Measurements from ENCODE around the gene PHYHIPL. TPM values are rescaled to one million over a fixed set of nuclear protein-coding genes. Genes with fewer than 3 reads are reported as not detected.

The PHYHIPL gene
- total RNA-seq (under 1 TPM in 3 of 4 donors, not detected in 1; 0.11 to 0.29 (median 0.25) TPM), polyA plus RNA-seq (0.34 TPM)
- long read RNA-seq, donor 1, partial matches to known transcripts: 0 of 2 reads
- long read RNA-seq, donor 1, other reads (novel, unspliced or antisense): 2 of 2 reads
- long read RNA-seq, donor 2: 0 reads
- long read RNA-seq, donor 3: 0 reads
- long read RNA-seq, donor 4: 0 reads

DNA sequence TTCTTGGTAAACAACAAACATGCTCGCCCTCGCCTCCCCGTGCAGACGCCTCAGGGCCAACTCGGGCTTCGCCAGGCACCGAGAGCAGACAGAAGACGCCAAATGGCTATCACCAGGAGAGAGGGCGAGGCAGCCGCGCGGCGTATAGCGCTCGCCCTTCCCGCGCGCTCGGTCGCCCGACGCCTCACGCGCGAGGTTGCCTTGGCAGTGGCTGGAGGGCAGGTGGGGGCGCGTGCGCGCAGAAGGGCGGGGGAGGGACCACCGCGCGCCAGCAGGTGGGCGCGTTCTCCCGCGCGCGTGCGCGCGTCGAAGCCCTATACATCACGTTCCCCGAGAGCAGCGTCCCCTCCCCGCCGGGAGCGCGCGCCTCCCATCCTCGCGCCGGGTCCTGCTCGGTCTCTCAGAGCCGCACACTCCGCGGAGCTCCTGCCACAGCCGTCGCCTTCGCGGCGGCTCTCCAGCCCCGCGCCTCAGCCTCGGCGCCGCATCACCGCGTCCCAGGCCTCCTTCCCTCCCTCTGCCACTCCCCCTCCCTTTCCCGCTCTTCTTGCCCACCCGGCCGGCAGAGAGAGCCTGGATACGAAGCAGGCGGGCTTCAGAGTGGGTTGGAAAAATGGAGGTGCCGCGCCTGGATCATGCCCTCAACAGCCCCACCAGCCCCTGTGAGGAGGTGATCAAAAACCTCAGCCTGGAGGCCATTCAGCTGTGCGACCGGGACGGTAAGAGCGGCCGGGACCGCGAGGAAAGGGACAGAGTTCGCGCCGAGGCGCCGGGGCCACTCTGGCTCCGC lies at the start of gene PHYHIPL:
Gene PHYHIPL, plus strand, starts transcription at position 403 of the 790 bp plus-strand sequence. Its CDS starts 211 bp downstream, at position 614.
- peak in 2 of 3 donors; percentile 33 to 47 for DNase-seq
- Histone ChIP-seq H3K4me3 (ENCODE audit: low read length) (peak within 1 kb of the TSS; percentile 34), H3K27me3 (ENCODE audit: control insufficient read depth, insufficient read depth) (peaks cover 2% of the 10 kb centered on the region), H3K9me3 (ENCODE audit: control insufficient read depth, low read length) (no peaks in the 10 kb centered on the region), H3K4me1 (ENCODE audit: control insufficient read depth, insufficient read depth, low read length) (peaks cover 3% of the 10 kb centered on the region), H3K27ac (ENCODE audit: low read length) (no peak within 1 kb of the TSS)
- whole genome bisulfite sequencing: 2% methylated on average over 86 of the region's 90 CpGs
- intact Hi-C loops (cut with DNase I): loop anchor here in 3 of 4 donors (10.0 kb wide), 2 partner anchors 222 to 392 kb away; no protein-coding TSS in a partner anchor
- peak; percentile 51 to 57 for ATAC-seq

DNA sequence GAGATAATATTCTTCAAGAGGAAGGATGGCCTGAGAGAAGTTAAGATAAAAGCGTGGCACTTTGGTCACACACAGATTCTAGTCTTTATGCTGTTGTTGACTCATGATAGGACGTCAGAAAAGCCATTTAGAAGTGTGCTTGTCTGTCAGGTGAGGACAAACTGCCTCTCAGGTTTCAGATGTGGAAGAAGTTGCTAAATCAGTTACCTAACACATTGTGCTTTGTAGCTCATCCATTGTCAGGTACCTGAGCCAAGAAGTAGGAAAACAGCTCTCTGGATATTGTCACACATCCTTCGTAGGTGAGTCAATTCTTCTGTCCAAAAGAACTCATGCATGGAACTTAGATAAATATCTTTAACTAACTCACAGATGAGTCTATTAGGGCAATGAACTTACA lies 49.5 kb upstream of the PHYHIPL start:
- H3K4me1 ChIP-seq (ENCODE audit: control insufficient read depth, insufficient read depth, low read length): no peaks in the 10 kb centered on the region
- no peak overlapping the region for H3K27ac ChIP-seq (ENCODE audit: low read length)
- H3K27me3 ChIP-seq (ENCODE audit: control insufficient read depth, insufficient read depth): no peaks in the 10 kb centered on the region
- whole genome bisulfite sequencing: 74% methylated on average over 3 of the region's 3 CpGs
- DNase-seq: no peak
- no peak overlapping the region for H3K4me3 ChIP-seq (ENCODE audit: low read length)
- intact Hi-C loops (cut with DNase I): no loop called here
- ATAC-seq: no peak
- no peaks in the 10 kb centered on the region for H3K9me3 ChIP-seq (ENCODE audit: control insufficient read depth, low read length)

DNA sequence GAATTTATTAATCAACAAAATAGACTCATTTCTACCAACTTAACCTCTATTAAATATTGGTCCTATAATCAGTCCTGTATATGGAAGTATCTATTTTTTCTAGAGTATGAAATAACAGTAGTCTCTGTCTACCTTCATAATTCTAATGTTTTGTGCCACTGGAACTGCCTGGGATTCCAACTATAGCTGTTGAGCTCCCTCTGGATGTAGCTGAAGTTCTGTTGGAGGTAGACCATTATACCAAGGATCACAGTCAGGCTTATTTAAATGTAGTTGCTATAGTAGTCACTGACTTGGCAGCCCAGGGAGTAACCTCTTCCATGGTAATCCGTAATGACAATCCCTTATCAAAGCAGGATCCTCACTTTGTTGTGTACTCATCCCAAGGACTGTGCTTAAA lies 48.5 kb upstream of the PHYHIPL start:
- intact Hi-C loops (cut with DNase I): no loop called here
- WGBS: 75% methylated on average over 1 of the region's 1 CpG

DNA sequence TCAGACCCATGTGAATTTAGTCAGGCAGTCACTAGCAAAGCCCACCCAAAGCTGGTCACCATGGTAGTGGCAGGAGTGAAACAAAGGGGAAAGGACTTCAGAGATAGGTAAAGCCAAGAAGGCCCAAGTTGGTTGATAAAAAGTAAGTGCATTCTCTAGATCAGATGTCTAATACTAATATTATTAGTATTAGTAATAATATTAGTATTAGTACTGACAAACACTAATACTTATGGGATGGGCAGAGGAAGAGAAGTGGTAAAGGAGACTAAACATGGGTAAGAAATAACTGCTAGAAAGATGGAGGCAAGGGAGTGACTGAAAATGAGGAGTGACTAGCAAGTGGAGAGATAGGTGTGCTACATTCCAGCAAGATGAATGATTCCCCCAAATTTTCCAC lies 46.6 kb upstream of the PHYHIPL start:
- DNase-seq: no peak
- no peaks in the 10 kb centered on the region for H3K27me3 ChIP-seq (ENCODE audit: control insufficient read depth, insufficient read depth)
- intact Hi-C loops (cut with DNase I): no loop called here
- no peak for ATAC-seq
- H3K4me1 ChIP-seq (ENCODE audit: control insufficient read depth, insufficient read depth, low read length): no peaks in the 10 kb centered on the region
- H3K27ac ChIP-seq (ENCODE audit: low read length): no peak overlapping the region
- no peak overlapping the region for H3K4me3 ChIP-seq (ENCODE audit: low read length)
- no peaks in the 10 kb centered on the region for H3K9me3 ChIP-seq (ENCODE audit: control insufficient read depth, low read length)

More for the DNA sequence above, 48.5 kb upstream of the PHYHIPL start:
- DNase-seq (no peak), ATAC-seq (no peak)
- no peak overlapping the region for H3K27ac ChIP-seq (ENCODE audit: low read length)
- H3K9me3 ChIP-seq (ENCODE audit: control insufficient read depth, low read length): no peaks in the 10 kb centered on the region
- H3K4me1 ChIP-seq (ENCODE audit: control insufficient read depth, insufficient read depth, low read length): no peaks in the 10 kb centered on the region
- H3K4me3 ChIP-seq (ENCODE audit: low read length): no peak overlapping the region
- H3K27me3 ChIP-seq (ENCODE audit: control insufficient read depth, insufficient read depth): no peaks in the 10 kb centered on the region

DNA sequence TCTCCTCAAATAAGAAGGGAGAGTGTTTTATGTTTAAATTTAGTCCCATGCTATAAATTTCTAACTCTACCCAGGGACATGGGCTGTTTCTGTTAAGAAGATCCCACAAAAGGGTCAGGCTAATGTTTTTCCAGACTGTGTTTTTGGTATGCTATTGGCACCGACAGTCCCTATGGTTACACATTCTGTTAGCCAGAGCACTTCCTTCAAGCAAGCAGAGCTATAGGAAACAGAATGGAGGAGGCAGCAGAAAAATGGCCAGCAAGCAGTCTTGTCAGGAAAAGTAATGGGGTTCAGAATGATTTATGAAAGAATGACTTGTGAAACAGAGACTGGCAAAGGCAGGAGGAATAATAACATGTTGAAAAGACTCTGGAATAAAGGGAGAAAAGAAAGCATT lies 44.8 kb upstream of the PHYHIPL start:
- DNase-seq: no peak
- 24% methylated on average over 1 of the region's 1 CpG for WGBS
- ATAC-seq: no peak
- no peaks in the 10 kb centered on the region for H3K4me1 ChIP-seq (ENCODE audit: control insufficient read depth, insufficient read depth, low read length)
- H3K27me3 ChIP-seq (ENCODE audit: control insufficient read depth, insufficient read depth): no peaks in the 10 kb centered on the region
- H3K9me3 ChIP-seq (ENCODE audit: control insufficient read depth, low read length): no peaks in the 10 kb centered on the region
- H3K4me3 ChIP-seq (ENCODE audit: low read length): no peak overlapping the region
- no peak overlapping the region for H3K27ac ChIP-seq (ENCODE audit: low read length)
- intact Hi-C loops (cut with DNase I): no loop called here

DNA sequence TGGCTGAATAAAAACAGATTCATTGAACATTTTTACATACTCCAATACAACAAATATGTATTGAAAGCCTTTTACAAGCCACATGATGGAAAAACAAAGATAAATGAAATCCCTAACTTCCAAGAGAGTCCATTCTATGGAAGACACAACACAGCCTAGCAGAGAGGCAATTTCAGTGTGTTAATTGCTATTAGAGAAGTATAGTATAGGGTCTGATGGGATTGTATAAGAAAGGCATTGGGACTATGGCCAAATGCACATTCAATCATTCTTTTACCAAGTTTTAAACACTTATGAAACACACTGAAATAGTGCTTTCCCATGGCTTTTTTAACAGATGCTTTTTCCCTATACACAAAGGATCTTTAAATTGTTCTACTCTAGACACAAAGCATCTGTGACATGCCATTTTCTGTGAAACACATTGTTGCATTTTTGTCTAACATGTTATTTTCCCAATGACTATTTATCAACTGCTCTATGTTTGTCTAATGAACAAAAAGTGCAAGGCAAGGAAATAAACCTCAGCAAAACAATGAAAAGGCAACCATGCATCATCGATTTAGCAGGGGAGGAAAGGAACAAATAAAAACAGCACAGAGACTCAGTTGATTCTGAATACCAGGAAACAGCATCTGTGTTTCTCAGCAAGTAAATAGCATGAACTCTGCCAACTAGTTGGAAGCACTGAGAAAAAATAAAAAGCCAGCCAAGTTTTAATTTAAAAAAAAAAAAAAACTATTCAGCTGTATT lies 42.4 kb upstream of the PHYHIPL start:
- H3K4me3 ChIP-seq (ENCODE audit: low read length): no peak overlapping the region
- intact Hi-C loops (cut with DNase I): no loop called here
- no peaks in the 10 kb centered on the region for H3K4me1 ChIP-seq (ENCODE audit: control insufficient read depth, insufficient read depth, low read length)
- no peak overlapping the region for H3K27ac ChIP-seq (ENCODE audit: low read length)
- no peaks in the 10 kb centered on the region for H3K9me3 ChIP-seq (ENCODE audit: control insufficient read depth, low read length)
- 34% methylated on average over 1 of the region's 1 CpG for WGBS
- no peaks in the 10 kb centered on the region for H3K27me3 ChIP-seq (ENCODE audit: control insufficient read depth, insufficient read depth)
- ATAC-seq (no peak), DNase-seq (no peak)

DNA sequence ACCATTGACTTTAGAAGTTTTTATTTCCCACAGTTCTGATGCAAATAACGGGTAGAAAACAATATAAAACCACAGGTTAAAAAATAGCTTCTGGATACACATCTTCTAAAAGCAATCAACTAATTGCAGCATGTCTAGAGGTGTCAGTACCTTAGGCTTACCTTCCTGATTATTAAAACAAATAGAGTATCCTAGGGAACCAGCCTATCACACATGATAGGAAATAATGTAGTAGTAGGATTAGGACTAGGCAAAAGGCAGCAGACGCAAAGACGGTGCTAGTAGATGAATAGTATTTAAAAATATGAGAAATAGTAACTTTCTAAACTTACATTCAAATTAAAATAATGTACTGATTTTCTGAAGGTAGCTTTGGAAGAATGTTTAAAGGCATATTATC lies 41.7 kb upstream of the PHYHIPL start:
- Histone ChIP-seq H3K27me3 (ENCODE audit: control insufficient read depth, insufficient read depth) (no peaks in the 10 kb centered on the region), H3K27ac (ENCODE audit: low read length) (no peak overlapping the region), H3K9me3 (ENCODE audit: control insufficient read depth, low read length) (no peaks in the 10 kb centered on the region), H3K4me1 (ENCODE audit: control insufficient read depth, insufficient read depth, low read length) (no peaks in the 10 kb centered on the region), H3K4me3 (ENCODE audit: low read length) (no peak overlapping the region)
- 81% methylated on average over 3 of the region's 3 CpGs for WGBS
- intact Hi-C loops (cut with DNase I): no loop called here
- DNase-seq (no peak), ATAC-seq (no peak)

DNA sequence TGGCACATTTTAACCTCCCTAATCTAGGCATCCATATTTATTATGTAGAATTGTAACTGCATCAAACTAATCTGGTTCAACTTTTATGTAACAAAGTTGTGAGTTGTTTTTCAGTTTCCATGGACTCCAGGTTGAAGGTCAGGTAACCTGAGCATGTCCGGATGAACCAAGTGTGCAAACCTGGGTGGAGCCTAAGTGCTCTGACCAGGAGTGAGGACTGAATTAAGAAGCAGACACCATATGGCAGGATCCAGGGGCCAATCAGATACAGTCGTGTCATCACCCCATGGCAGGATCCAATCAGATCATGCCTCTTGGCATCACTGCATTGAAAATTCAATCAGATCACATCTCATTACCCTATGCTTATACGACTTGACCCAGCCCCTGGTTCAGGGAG lies 41.2 kb upstream of the PHYHIPL start:
- Histone ChIP-seq H3K27ac (ENCODE audit: low read length) (no peak overlapping the region), H3K9me3 (ENCODE audit: control insufficient read depth, low read length) (no peaks in the 10 kb centered on the region), H3K4me1 (ENCODE audit: control insufficient read depth, insufficient read depth, low read length) (no peaks in the 10 kb centered on the region), H3K27me3 (ENCODE audit: control insufficient read depth, insufficient read depth) (no peaks in the 10 kb centered on the region), H3K4me3 (ENCODE audit: low read length) (no peak overlapping the region)
- intact Hi-C loops (cut with DNase I): no loop called here
- ATAC-seq: no peak
- DNase-seq: no peak
- WGBS: 66% methylated on average over 3 of the region's 3 CpGs

DNA sequence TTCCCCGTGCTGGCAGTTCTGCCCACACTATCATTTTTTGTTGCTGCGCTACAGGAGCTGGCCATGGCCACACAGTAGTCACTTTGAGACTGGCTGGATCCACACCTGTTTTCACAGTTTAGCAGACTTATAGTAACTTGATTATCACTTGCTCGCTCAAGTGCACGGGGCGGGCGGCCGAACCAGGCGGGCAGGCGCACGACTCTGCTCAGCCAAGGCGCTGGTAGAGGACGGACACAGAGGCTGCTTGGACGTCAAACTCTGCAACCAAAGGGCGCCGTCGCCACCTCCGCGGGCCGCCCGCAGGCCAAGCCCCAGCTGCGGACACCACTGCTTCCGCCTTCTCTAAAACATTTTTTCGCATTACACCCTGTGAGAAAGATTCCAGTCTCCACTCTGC lies 38.4 kb upstream of the PHYHIPL start:
- H3K9me3 ChIP-seq (ENCODE audit: control insufficient read depth, low read length): no peaks in the 10 kb centered on the region
- no peak overlapping the region for H3K4me3 ChIP-seq (ENCODE audit: low read length)
- no peak overlapping the region for H3K27ac ChIP-seq (ENCODE audit: low read length)
- H3K27me3 ChIP-seq (ENCODE audit: control insufficient read depth, insufficient read depth): no peaks in the 10 kb centered on the region
- intact Hi-C loops (cut with DNase I): no loop called here
- DNase-seq (peak in 2 of 3 donors; percentile 27 to 36), ATAC-seq (no peak)
- no peaks in the 10 kb centered on the region for H3K4me1 ChIP-seq (ENCODE audit: control insufficient read depth, insufficient read depth, low read length)
- 89% methylated on average over 23 of the region's 23 CpGs for WGBS

DNA sequence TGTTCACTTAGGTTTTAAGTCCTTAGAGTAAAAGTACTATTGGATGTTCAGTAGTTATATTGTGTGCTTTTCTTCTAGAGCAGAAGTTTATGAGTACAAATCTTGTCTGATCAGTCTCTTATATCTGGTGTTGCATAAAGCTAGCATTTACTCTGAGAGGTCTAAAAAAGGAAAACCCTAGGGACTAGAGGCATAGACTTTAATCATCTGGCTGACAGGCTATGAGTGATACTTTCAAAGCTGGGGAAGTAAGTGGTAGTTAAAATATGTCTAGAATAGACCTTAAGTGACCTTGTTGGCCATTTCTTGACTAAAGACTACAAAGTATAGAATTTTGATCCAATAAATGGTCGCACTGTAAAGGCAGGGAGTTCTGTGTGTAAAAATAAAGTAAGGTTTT lies 32.9 kb upstream of the PHYHIPL start:
- ATAC-seq (no peak), DNase-seq (no peak)
- WGBS: 57% methylated on average over 1 of the region's 1 CpG
- no peak overlapping the region for H3K27ac ChIP-seq (ENCODE audit: low read length)
- intact Hi-C loops (cut with DNase I): no loop called here
- H3K4me3 ChIP-seq (ENCODE audit: low read length): no peak overlapping the region
- no peaks in the 10 kb centered on the region for H3K9me3 ChIP-seq (ENCODE audit: control insufficient read depth, low read length)
- H3K27me3 ChIP-seq (ENCODE audit: control insufficient read depth, insufficient read depth): no peaks in the 10 kb centered on the region
- H3K4me1 ChIP-seq (ENCODE audit: control insufficient read depth, insufficient read depth, low read length): no peaks in the 10 kb centered on the region

DNA sequence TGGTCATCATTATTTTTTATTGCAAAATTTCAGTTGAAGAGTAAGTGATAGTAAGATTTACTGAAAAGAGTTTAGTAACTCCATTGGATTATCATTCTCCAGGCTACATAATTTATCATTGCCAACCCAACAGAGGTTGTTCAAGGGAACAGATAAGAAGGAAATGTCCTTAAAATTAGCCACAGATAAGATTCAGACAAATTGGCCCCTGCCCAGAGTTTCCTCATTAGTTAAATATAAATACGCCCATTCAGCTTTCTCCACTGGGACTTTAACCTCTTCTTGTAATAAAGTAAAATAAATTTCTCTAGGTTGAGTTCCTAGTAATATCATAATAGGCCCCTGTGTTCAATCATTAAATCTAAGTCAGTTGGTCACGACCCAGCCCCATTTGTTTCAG lies 27.7 kb upstream of the PHYHIPL start:
- Histone ChIP-seq H3K27ac (ENCODE audit: low read length) (no peak overlapping the region), H3K27me3 (ENCODE audit: control insufficient read depth, insufficient read depth) (no peaks in the 10 kb centered on the region), H3K9me3 (ENCODE audit: control insufficient read depth, low read length) (no peaks in the 10 kb centered on the region), H3K4me1 (ENCODE audit: control insufficient read depth, insufficient read depth, low read length) (no peaks in the 10 kb centered on the region), H3K4me3 (ENCODE audit: low read length) (no peak overlapping the region)
- ATAC-seq: peak in 1 of 2 donors; percentile 29
- WGBS: 36% methylated on average over 2 of the region's 2 CpGs
- intact Hi-C loops (cut with DNase I): no loop called here
- no peak for DNase-seq

Data from right cardiac atrium (tissue), 5 donors.